H9 (cell line): ENCODE measurements around the gene SKIC8. TPM values are rescaled to one million over a fixed set of nuclear protein-coding genes. Genes with fewer than 3 reads are reported as not detected.

ENCODE experiments used
- DNase-seq: peaks from one replicate; pipeline ENCODE4 v3.0.0-alpha.2; 2017
- H2AFZ ChIP-seq: one replicate; pipeline ENCODE4 v1.6.1; 2013; ENCODE audit warnings: mild to moderate bottlenecking, low read length, control low read depth, moderate library complexity
- H2AK5ac ChIP-seq: 2 replicates; pipeline ENCODE4 v1.6.1; 2013; ENCODE audit warnings: low read length, control low read depth, mixed read lengths; ENCODE audit not compliant: insufficient read length
- H2BK120ac ChIP-seq: one replicate; pipeline ENCODE4 v1.6.1; 2013; ENCODE audit warnings: low read depth, mild to moderate bottlenecking, low read length, control low read depth, inconsistent platforms; ENCODE audit not compliant: poor library complexity, severe bottlenecking
- H2BK12ac ChIP-seq: 2 replicates; pipeline ENCODE4 v1.6.1; 2013; ENCODE audit warnings: low read length, control low read depth, mixed read lengths, low read depth; ENCODE audit not compliant: insufficient read length
- H2BK15ac ChIP-seq: 2 replicates; pipeline ENCODE4 v1.6.1; 2013; ENCODE audit warnings: low read depth, low read length, control low read depth
- H2BK20ac ChIP-seq: one replicate; pipeline ENCODE4 v1.6.1; 2013; ENCODE audit warnings: low read depth, mild to moderate bottlenecking, low read length, control low read depth, inconsistent platforms; ENCODE audit not compliant: poor library complexity, severe bottlenecking
- H2BK5ac ChIP-seq: 2 replicates; pipeline ENCODE4 v1.6.1; 2013; ENCODE audit warnings: low read length, control low read depth, mixed read lengths; ENCODE audit not compliant: insufficient read length
- H3K14ac ChIP-seq: 2 replicates; pipeline ENCODE4 v1.6.1; 2013; ENCODE audit warnings: low read length, control low read depth; ENCODE audit not compliant: insufficient read depth
- H3K18ac ChIP-seq: 2 replicates; pipeline ENCODE4 v1.6.1; 2013; ENCODE audit warnings: low read depth, mild to moderate bottlenecking, mixed read lengths, low read length, control low read depth; ENCODE audit not compliant: insufficient read length
- H3K23ac ChIP-seq: 2 replicates; pipeline ENCODE4 v1.6.1; 2013; ENCODE audit warnings: low read length, control low read depth, mixed read lengths, low read depth; ENCODE audit not compliant: insufficient read length
- H3K23me2 ChIP-seq: 2 replicates; pipeline ENCODE4 v1.6.1; 2013; ENCODE audit warnings: low read depth, mild to moderate bottlenecking, mixed read lengths, low read length, control low read depth; ENCODE audit not compliant: insufficient read length, poor library complexity, severe bottlenecking
- H3K27ac ChIP-seq: 2 replicates; pipeline ENCODE4 v1.5.1; 2013; ENCODE audit warnings: low read length, control low read depth, mixed read lengths, low read depth; ENCODE audit not compliant: insufficient read length
- H3K27me3 ChIP-seq: 2 replicates; pipeline ENCODE4 v1.6.1; 2013; ENCODE audit warnings: low read length, control low read depth, inconsistent platforms; ENCODE audit not compliant: insufficient read depth
- H3K4ac ChIP-seq: 2 replicates; pipeline ENCODE4 v1.6.1; 2013; ENCODE audit warnings: low read depth, mild to moderate bottlenecking, control low read depth, inconsistent platforms, low read length, moderate library complexity
- H3K4me1 ChIP-seq: 2 replicates; pipeline ENCODE4 v1.6.1; 2013; ENCODE audit warnings: low read length, control low read depth, inconsistent platforms; ENCODE audit not compliant: insufficient read depth
- H3K4me2 ChIP-seq: 2 replicates; pipeline ENCODE4 v1.6.1; 2013; ENCODE audit warnings: low read length, control low read depth, mixed read lengths; ENCODE audit not compliant: insufficient read length, insufficient read depth
- H3K56ac ChIP-seq: 2 replicates; pipeline ENCODE4 v1.6.1; 2013; ENCODE audit warnings: low read depth, mild to moderate bottlenecking, mixed read lengths, low read length, control low read depth; ENCODE audit not compliant: insufficient read length
- H3K79me1 ChIP-seq: 2 replicates; pipeline ENCODE4 v1.6.1; 2013; ENCODE audit warnings: low read depth, mild to moderate bottlenecking, moderate library complexity, low read length, control low read depth, inconsistent platforms; ENCODE audit not compliant: insufficient read depth, poor library complexity, severe bottlenecking
- H3K79me2 ChIP-seq: 2 replicates; pipeline ENCODE4 v1.6.1; 2013; ENCODE audit warnings: low read length, control low read depth, inconsistent platforms; ENCODE audit not compliant: insufficient read depth
- H3K9ac ChIP-seq: 2 replicates; pipeline ENCODE4 v1.6.1; 2013; ENCODE audit warnings: low read length, control low read depth, mixed read lengths; ENCODE audit not compliant: insufficient read length; ENCODE audit errors: extremely low read depth
- H3K9me3 ChIP-seq: one replicate; pipeline ENCODE4 v1.6.1; 2013; ENCODE audit warnings: low read depth, low read length, inconsistent platforms; ENCODE audit not compliant: control insufficient read depth
- H3T11ph ChIP-seq: one replicate; pipeline ENCODE4 v1.6.1; 2013; ENCODE audit warnings: mild to moderate bottlenecking, low read length, control low read depth, inconsistent platforms
- H4K20me1 ChIP-seq: one replicate; pipeline ENCODE4 v1.6.1; 2013; ENCODE audit not compliant: control insufficient read depth, insufficient read length, insufficient read depth
- H4K5ac ChIP-seq: 2 replicates; pipeline ENCODE4 v1.6.1; 2013; ENCODE audit warnings: low read depth, mild to moderate bottlenecking, mixed read lengths, low read length, control low read depth; ENCODE audit not compliant: insufficient read length
- H4K8ac ChIP-seq: replicated peaks from 2 replicates; pipeline ENCODE4 v1.6.1; 2013; ENCODE audit warnings: low read length, control low read depth, mixed read lengths, low read depth; ENCODE audit not compliant: insufficient read length
- H4K91ac ChIP-seq: 2 replicates; pipeline ENCODE4 v1.6.1; 2013; ENCODE audit warnings: low read depth, mild to moderate bottlenecking, moderate library complexity, mixed read lengths, low read length, control low read depth; ENCODE audit not compliant: insufficient read length
- H3K27ac Mint-ChIP-seq, 3 experiments: 2 replicates in 2 of 3; 3 replicates in 1 of 3; pipeline ENCODE4 v1.8.0; 2020 to 2021; ENCODE audit warnings: mixed read lengths in 3 of 3, mild to moderate bottlenecking in 1 of 3, moderate library complexity in 1 of 3
- H3K27me3 Mint-ChIP-seq: 2 replicates; pipeline ENCODE4 v1.8.0; 2021; ENCODE audit warnings: low read depth, mild to moderate bottlenecking, moderate library complexity, mixed read lengths
- H3K36me3 Mint-ChIP-seq, 3 experiments: 2 replicates in 2 of 3; 3 replicates in 1 of 3; pipeline ENCODE4 v1.8.0; 2020 to 2021; ENCODE audit warnings: low read depth in 3 of 3, mixed read lengths in 3 of 3; ENCODE audit not compliant: insufficient read depth in 1 of 3
- H3K4me1 Mint-ChIP-seq, 2 experiments: 2 replicates each; pipeline ENCODE4 v1.8.0; 2020; ENCODE audit warnings: mixed read lengths in 2 of 2
- H3K4me3 Mint-ChIP-seq, 2 experiments: 2 replicates in 1 of 2; 3 replicates in 1 of 2; pipeline ENCODE4 v1.8.0; 2020 to 2021; ENCODE audit warnings: mild to moderate bottlenecking in 2 of 2, mixed read lengths in 2 of 2, moderate library complexity in 1 of 2
- H3K9me3 Mint-ChIP-seq, 2 experiments: 2 replicates in 1 of 2; 3 replicates in 1 of 2; pipeline ENCODE4 v1.8.0; 2020; ENCODE audit warnings: mild to moderate bottlenecking in 2 of 2, mixed read lengths in 2 of 2, moderate library complexity in 1 of 2
- CTCF ChIP-seq: fragments of 200-600 bp; sonication (generic); conservative IDR thresholded peaks from 3 replicates; pipeline ENCODE4 v1.8.0; 2021; ENCODE audit warnings: antibody characterized with exemption, mild to moderate bottlenecking
- WGBS: extraction: QIAGEN DNeasy Blood & Tissue Kit; methylation state at CpG from one replicate; pipeline ENCODE4 v1.1.7; 2013; ENCODE audit warnings: missing lambda C conversion rate, low lambda C conversion rate, mixed read lengths; ENCODE audit not compliant: insufficient read length; ENCODE audit errors: extremely low coverage; 5-methylcytosine and 5-hydroxymethylcytosine counted together
- total RNA-seq: library from RNA; stranded (reverse); gene quantifications from 2 replicates; pipeline ENCODE4 v1.2.1, GENCODE V29; 2021

The SKIC8 gene
- total RNA-seq, 1 experiment from 2014 or later, result 45.6 TPM

DNA sequence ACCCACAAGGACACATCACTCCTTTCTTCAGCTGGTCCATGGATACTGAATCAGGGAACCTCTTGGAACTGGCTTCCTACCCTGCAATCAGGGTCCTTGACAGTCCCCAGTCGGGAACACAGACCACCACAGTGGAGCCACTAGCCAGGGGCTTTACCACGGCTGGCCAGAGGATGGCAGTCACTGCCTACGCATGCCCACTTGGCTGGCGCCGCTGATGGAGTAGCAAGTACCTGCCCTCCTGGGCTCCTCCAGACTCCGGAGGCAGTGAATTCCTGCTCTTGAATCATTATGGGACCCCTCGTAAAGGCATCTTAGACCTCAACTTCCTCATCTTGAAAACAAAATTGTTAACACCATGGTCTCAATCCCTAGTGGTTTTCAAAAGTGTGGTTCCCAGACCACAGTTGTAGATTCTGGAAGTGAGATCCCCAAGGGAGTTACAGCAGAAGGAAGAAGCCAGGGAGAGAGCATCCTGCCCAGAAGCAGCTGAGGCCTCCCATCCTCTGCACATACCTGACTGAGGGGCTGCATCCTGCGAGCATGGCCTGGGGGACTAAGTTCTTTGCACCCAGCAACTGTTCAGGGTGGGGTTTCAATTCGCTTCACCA lies 9.1 kb upstream of the SKIC8 start:
- H4K5ac ChIP-seq, result no peak overlapping the region
- DNase-seq, result peak; percentile 92
- no peak overlapping the region for H2BK120ac ChIP-seq
- no peak overlapping the region for H3K56ac ChIP-seq
- no peak overlapping the region for H4K8ac ChIP-seq
- no peak overlapping the region for H3K18ac ChIP-seq
- Mint-ChIP-seq H3K36me3 (no peaks in the 10 kb centered on the region; a peak in 1 of 7 replicates), H3K4me1 (peaks cover 19 to 40% of the 10 kb centered on the region in 2 experiments), H3K27ac (no peak overlapping the region), H3K9me3 (no peaks in the 10 kb centered on the region), H3K27me3 (peaks cover 2% of the 10 kb centered on the region), H3K4me3 (no peak overlapping the region)
- no peak overlapping the region for H3K4ac ChIP-seq
- no peaks in the 10 kb centered on the region for H3K27me3 ChIP-seq
- H3K79me1 ChIP-seq, result no peaks in the 10 kb centered on the region
- no peaks in the 10 kb centered on the region for H3K23me2 ChIP-seq
- no peak overlapping the region for H2BK12ac ChIP-seq
- no peak overlapping the region for H3K14ac ChIP-seq
- peak; percentile 99 for TF ChIP-seq CTCF
- H3K9me3 ChIP-seq, result no peaks in the 10 kb centered on the region
- H4K20me1 ChIP-seq, result no peaks in the 10 kb centered on the region
- H3T11ph ChIP-seq, result no peak overlapping the region
- no peak overlapping the region for H2BK20ac ChIP-seq
- H3K9ac ChIP-seq, result no peak overlapping the region
- H3K23ac ChIP-seq, result no peak overlapping the region
- H2BK5ac ChIP-seq, result no peak overlapping the region
- H3K27ac ChIP-seq, result no peak overlapping the region
- H2BK15ac ChIP-seq, result no peak overlapping the region
- H3K4me2 ChIP-seq, result no peak overlapping the region
- WGBS, result no CpG with 5 or more reads among the region's 9 CpGs
- H3K4me1 ChIP-seq, result no peaks in the 10 kb centered on the region
- H2AFZ ChIP-seq, result no peak overlapping the region
- H4K91ac ChIP-seq, result no peak overlapping the region
- H3K79me2 ChIP-seq, result no peaks in the 10 kb centered on the region
- no peak overlapping the region for H2AK5ac ChIP-seq
